Panc1 (cell line): ENCODE data around the gene HGD. TPM values are rescaled to one million over a fixed set of nuclear protein-coding genes. Genes with fewer than 3 reads are reported as not detected.

ENCODE experiments used
- ATAC-seq: fragments of 200-7000 bp; cut with Tn5 transposase; 2 replicates; pipeline ENCODE4 v1.9.1; 2020; ENCODE audit warnings: mild to moderate bottlenecking, moderate library complexity
- BruUV-seq: library from RNA; stranded (reverse); fragments of 400-500 nt; replicated peaks from 2 replicates; lab custom pipeline; 2021; lab: Mats Ljungman, UMichigan
- CTCF ChIA-PET: fragments of 300-600 bp; sonication (Branson Sonifier 250); formaldehyde crosslinking; loops from one replicate; lab custom pipeline; 2022; ENCODE audit warnings: antibody characterized with exemption; lab: Charles Lee
- POLR2A ChIA-PET: fragments of 300-600 bp; sonication (Branson Sonifier 250); formaldehyde crosslinking; loops from one replicate; lab custom pipeline; 2022; ENCODE audit warnings: antibody characterized with exemption; lab: Charles Lee
- DNase-seq: peaks from one replicate; pipeline ENCODE4 v3.0.0-alpha.2; 2010; ENCODE audit warnings: low read depth, low spot score
- H3K27ac ChIP-seq: 2 replicates; pipeline ENCODE4 v1.5.1; 2011; ENCODE audit warnings: mild to moderate bottlenecking, low read length, inconsistent platforms
- H3K27me3 ChIP-seq: fragments of 200-500 bp; sonication (Bioruptor generic); 2 replicates; pipeline ENCODE4 v1.6.0; 2014; ENCODE audit warnings: low read length, inconsistent platforms; ENCODE audit not compliant: control insufficient read depth, insufficient read depth
- H3K36me3 ChIP-seq: fragments of 200-500 bp; sonication (Bioruptor generic); 2 replicates; pipeline ENCODE4 v1.5.1; 2014; ENCODE audit warnings: inconsistent platforms, mild to moderate bottlenecking, low read length, moderate library complexity; ENCODE audit not compliant: control insufficient read depth, insufficient read depth
- H3K4me1 ChIP-seq: 2 replicates; pipeline ENCODE4 v1.5.1; 2011; ENCODE audit warnings: inconsistent platforms, mild to moderate bottlenecking, low read length, moderate library complexity; ENCODE audit not compliant: control insufficient read depth, insufficient read depth
- H3K4me3 ChIP-seq, 2 experiments: 2 replicates each; pipeline ENCODE4 v1.5.1; 2011 to 2012; ENCODE audit warnings: low read depth in 2 of 2, low read length in 2 of 2, mild to moderate bottlenecking in 2 of 2, inconsistent platforms in 1 of 2, moderate library complexity in 1 of 2
- H3K9me3 ChIP-seq: fragments of 200-500 bp; sonication (Bioruptor generic); 2 replicates; pipeline ENCODE4 v1.5.1; 2014; ENCODE audit warnings: low read depth, mild to moderate bottlenecking, inconsistent platforms, low read length, moderate library complexity; ENCODE audit not compliant: control insufficient read depth, insufficient read depth
- POLR2AphosphoS5 ChIP-seq: IDR thresholded peaks from 2 replicates; pipeline ENCODE4 v1.6.1; 2012; ENCODE audit warnings: mild to moderate bottlenecking, low read depth, low read length, moderate library complexity
- SIN3A ChIP-seq: IDR thresholded peaks from 2 replicates; pipeline ENCODE4 v1.6.1; 2012; ENCODE audit warnings: low read depth, mild to moderate bottlenecking, low read length, moderate library complexity, borderline replicate concordance; ENCODE audit not compliant: insufficient read depth
- TCF7L2 ChIP-seq: IDR thresholded peaks from 2 replicates; pipeline ENCODE4 v1.6.1; 2011; ENCODE audit warnings: mild to moderate bottlenecking, low read depth, low read length, inconsistent platforms
- in situ Hi-C: cut with HindIII; loops from 2 replicates; pipeline ENCODE4 v1.10.0; 2016; ENCODE audit warnings: low sequenced_read_pairs, low pct_unique_long_range_greater_than_20kb
- intact Hi-C: fragments of 100-400 bp; cut with micrococcal nuclease; formaldehyde crosslinking; loops from one replicate; pipeline ENCODE4 v1.10.0; 2022; ENCODE audit not compliant: unreplicated experiment
- total RNA-seq: library from RNA; stranded (reverse); gene quantifications from one replicate; pipeline ENCODE4 v1.2.1, GENCODE V29; 2021; ENCODE audit not compliant: unreplicated experiment
- TF ChIP-seq, protein P1 (sequence below): fragments of 450-650 bp; IDR thresholded peaks from 2 replicates; pipeline ENCODE4 v1.5.1; 2017; ENCODE audit warnings: mild to moderate bottlenecking
- TF ChIP-seq, protein P2 (sequence below), 2 experiments: IDR thresholded peaks; 2 replicates each; pipeline ENCODE4 v1.6.1; 2011 to 2012; ENCODE audit warnings: low read depth in 2 of 2, control low read depth in 1 of 2, low read length in 1 of 2, mild to moderate bottlenecking in 1 of 2, moderate library complexity in 1 of 2; ENCODE audit not compliant: insufficient read depth in 1 of 2

The HGD gene
- total RNA-seq, 1 experiment from 2014 or later: 0.59 TPM

DNA sequence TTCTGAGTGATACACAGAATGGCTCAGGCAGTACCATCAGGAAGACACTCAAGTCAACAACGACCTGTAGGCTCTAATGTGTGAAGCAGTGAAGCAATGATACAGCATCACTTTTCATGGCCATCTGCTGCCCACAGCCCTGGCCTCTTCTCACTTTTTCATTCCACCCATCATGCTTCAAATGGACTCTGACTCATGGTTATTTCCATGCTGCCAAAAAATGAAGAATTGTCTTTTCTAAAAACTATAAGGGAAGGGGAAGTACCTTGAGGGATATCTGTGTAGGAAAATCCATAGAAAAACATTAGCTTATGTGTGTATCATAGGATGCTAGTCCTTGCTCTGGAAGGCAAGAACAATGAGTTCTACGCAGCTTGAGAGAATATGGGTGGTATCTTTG, 11.5 kb downstream of the HGD start:
- no peak overlapping the region for H3K27ac ChIP-seq
- H3K36me3 ChIP-seq: no peaks in the 10 kb centered on the region
- in situ Hi-C loops: no loop called here
- no peaks in the 10 kb centered on the region for H3K9me3 ChIP-seq
- BruUV-seq: no TSS peak
- no peak for ATAC-seq
- intact Hi-C loops: no loop called here
- no peak for DNase-seq
- ChIA-PET CTCF (no interaction called here), POLR2A (no interaction called here)
- TF ChIP-seq, protein P1, sequence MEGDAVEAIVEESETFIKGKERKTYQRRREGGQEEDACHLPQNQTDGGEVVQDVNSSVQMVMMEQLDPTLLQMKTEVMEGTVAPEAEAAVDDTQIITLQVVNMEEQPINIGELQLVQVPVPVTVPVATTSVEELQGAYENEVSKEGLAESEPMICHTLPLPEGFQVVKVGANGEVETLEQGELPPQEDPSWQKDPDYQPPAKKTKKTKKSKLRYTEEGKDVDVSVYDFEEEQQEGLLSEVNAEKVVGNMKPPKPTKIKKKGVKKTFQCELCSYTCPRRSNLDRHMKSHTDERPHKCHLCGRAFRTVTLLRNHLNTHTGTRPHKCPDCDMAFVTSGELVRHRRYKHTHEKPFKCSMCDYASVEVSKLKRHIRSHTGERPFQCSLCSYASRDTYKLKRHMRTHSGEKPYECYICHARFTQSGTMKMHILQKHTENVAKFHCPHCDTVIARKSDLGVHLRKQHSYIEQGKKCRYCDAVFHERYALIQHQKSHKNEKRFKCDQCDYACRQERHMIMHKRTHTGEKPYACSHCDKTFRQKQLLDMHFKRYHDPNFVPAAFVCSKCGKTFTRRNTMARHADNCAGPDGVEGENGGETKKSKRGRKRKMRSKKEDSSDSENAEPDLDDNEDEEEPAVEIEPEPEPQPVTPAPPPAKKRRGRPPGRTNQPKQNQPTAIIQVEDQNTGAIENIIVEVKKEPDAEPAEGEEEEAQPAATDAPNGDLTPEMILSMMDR: no peak
- TF ChIP-seq TCF7L2 (no peak), SIN3A (no peak), POLR2AphosphoS5 (no peak)
- TF ChIP-seq, protein P2, sequence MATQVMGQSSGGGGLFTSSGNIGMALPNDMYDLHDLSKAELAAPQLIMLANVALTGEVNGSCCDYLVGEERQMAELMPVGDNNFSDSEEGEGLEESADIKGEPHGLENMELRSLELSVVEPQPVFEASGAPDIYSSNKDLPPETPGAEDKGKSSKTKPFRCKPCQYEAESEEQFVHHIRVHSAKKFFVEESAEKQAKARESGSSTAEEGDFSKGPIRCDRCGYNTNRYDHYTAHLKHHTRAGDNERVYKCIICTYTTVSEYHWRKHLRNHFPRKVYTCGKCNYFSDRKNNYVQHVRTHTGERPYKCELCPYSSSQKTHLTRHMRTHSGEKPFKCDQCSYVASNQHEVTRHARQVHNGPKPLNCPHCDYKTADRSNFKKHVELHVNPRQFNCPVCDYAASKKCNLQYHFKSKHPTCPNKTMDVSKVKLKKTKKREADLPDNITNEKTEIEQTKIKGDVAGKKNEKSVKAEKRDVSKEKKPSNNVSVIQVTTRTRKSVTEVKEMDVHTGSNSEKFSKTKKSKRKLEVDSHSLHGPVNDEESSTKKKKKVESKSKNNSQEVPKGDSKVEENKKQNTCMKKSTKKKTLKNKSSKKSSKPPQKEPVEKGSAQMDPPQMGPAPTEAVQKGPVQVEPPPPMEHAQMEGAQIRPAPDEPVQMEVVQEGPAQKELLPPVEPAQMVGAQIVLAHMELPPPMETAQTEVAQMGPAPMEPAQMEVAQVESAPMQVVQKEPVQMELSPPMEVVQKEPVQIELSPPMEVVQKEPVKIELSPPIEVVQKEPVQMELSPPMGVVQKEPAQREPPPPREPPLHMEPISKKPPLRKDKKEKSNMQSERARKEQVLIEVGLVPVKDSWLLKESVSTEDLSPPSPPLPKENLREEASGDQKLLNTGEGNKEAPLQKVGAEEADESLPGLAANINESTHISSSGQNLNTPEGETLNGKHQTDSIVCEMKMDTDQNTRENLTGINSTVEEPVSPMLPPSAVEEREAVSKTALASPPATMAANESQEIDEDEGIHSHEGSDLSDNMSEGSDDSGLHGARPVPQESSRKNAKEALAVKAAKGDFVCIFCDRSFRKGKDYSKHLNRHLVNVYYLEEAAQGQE (IDR thresholded peaks at IDR 0.05; ENCODE audit: insufficient read depth in 1 of 2, low read depth in 2 of 2, low read length in 1 of 2): no peak
- H3K4me1 ChIP-seq: no peaks in the 10 kb centered on the region
- no peak overlapping the region for H3K4me3 ChIP-seq
- no peaks in the 10 kb centered on the region; the same call in 1 of the 2 replicates for H3K27me3 ChIP-seq

DNA sequence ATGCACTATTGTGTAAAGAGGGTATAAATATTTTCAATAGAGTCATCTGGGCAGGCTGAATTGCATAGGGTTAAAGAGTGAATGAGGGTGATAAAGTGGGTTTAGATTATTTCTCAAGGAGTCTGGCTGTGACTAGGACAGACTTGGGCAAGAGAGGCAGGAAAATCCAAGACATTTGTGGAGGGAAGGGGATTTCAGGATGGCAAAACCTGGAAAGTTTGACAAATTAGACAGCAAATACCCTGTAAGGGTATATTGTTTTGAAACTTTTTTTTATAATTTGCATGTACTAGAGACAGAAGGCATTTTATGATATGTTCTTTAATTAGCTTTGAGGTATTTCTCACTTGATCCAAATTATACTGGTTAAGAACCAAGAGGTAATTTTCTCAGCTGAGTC, 17.1 kb downstream of the HGD start:
- no peak for DNase-seq
- in situ Hi-C loops: no loop called here
- H3K9me3 ChIP-seq: no peaks in the 10 kb centered on the region
- intact Hi-C loops: no loop called here
- BruUV-seq: no TSS peak
- no peak for ATAC-seq
- no peak overlapping the region for H3K27ac ChIP-seq
- ChIA-PET POLR2A (no interaction called here), CTCF (no interaction called here)
- TF ChIP-seq, protein P1: no peak
- peaks cover 2% of the 10 kb centered on the region; the same call in 1 of the 2 replicates for H3K27me3 ChIP-seq
- no peak overlapping the region for H3K4me3 ChIP-seq
- H3K4me1 ChIP-seq: no peaks in the 10 kb centered on the region
- no peaks in the 10 kb centered on the region for H3K36me3 ChIP-seq

DNA sequence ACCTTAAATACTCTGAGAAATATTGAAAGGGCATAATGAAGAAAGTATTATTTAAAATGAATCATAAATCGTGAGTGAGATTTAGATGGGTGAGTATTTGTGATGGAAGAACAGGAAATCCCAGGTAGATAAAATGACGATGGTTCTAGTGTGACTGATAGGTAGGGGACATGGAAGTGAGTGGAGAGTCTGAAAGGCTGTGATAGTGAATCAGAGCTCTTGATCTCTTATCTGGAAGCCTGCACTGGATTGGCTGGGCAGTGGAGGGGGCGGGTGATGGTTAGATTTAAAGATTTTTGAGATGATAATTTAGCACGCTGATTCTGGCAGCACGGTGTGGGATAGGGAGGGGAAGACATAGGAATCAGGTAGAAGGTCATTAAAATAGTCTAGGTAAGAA, 20.1 kb downstream of the HGD start:
- Histone ChIP-seq H3K36me3 (no peaks in the 10 kb centered on the region), H3K27ac (no peak overlapping the region), H3K9me3 (no peaks in the 10 kb centered on the region), H3K4me1 (no peaks in the 10 kb centered on the region), H3K4me3 (no peak overlapping the region), H3K27me3 (peaks cover 2% of the 10 kb centered on the region; the same call in 1 of the 2 replicates)
- POLR2A ChIA-PET: no interaction called here
- CTCF ChIA-PET: no interaction called here
- in situ Hi-C loops (no loop called here), intact Hi-C loops (no loop called here)
- TF ChIP-seq, protein P2 (IDR thresholded peaks at IDR 0.05; ENCODE audit: insufficient read depth in 1 of 2, low read depth in 2 of 2, low read length in 1 of 2): no peak
- TF ChIP-seq TCF7L2 (no peak), SIN3A (no peak)
- no TSS peak for BruUV-seq
- DNase-seq: no peak
- ATAC-seq: no peak
